K562 (cell line): ENCODE data around the gene NEK4. TPM values are rescaled to one million over a fixed set of nuclear protein-coding genes. Genes with fewer than 3 reads are reported as not detected.
A peak's percentile ranks its signal among the peaks of the same experiment; 100 is the strongest.

Experiments
- CXXC5 ChIP-seq: fragments of 250-450 bp; sonication (Bioruptor Pico); IDR thresholded peaks from 2 replicates; pipeline ENCODE4 v1.8.0; 2022; ENCODE audit warnings: inconsistent platforms, mild to moderate bottlenecking, moderate library complexity
- EP300 ChIP-seq: IDR thresholded peaks from 2 replicates; pipeline ENCODE4 v1.6.1; 2012; ENCODE audit warnings: low read length, improper control_type of control experiment
- GATAD2B ChIP-seq: fragments of 450-650 bp; IDR thresholded peaks from 2 replicates; pipeline ENCODE4 v1.6.1; 2017; ENCODE audit warnings: mild to moderate bottlenecking, borderline replicate concordance
- NR3C1 ChIP-seq: sonication (generic); formaldehyde crosslinking; IDR thresholded peaks from 2 replicates; pipeline ENCODE4 v1.8.1; 2022; ENCODE audit warnings: missing genetic modification reagents
- PTTG1 ChIP-seq: fragments of 450-650 bp; IDR thresholded peaks from 2 replicates; pipeline ENCODE4 v1.6.1; 2016; ENCODE audit warnings: low read depth, mild to moderate bottlenecking, missing genetic modification characterization, missing compliant biosample characterization
- SRF ChIP-seq, 2 experiments: fragments of 250-450, 450-650 bp in 1 of 2; sonication (Bioruptor Pico) in 1 of 2; sonication (generic) in 1 of 2; formaldehyde crosslinking; IDR thresholded peaks; 2 replicates each; pipeline versions ENCODE4 v1.5.0 to v1.5.1; 2020 to 2022; ENCODE audit warnings: mild to moderate bottlenecking in 1 of 2, missing genetic modification reagents in 1 of 2
- TGIF2 ChIP-seq: sonication (generic); formaldehyde crosslinking; IDR thresholded peaks from 2 replicates; pipeline ENCODE4 v1.8.1; 2022; ENCODE audit warnings: mild to moderate bottlenecking, missing genetic modification reagents, moderate library complexity
- ZEB2 ChIP-seq: fragments of 450-650 bp; IDR thresholded peaks from 2 replicates; pipeline ENCODE4 v1.6.1; 2016
- polyA plus RNA-seq, 8 experiments: library from polyadenylated mRNA; depleted of rRNA in 4 of 8; stranded (reverse) in 5 of 8; unstranded in 3 of 8; fragments of >200 nt; fragmentation: Nextera tagmentation in 2 of 8; fragmentation: Illumina TruSeq in 1 of 8; extraction: Ambion mirVana in 2 of 8; extraction: Trizol in 1 of 8; gene quantifications; 2 replicates each; pipeline versions ENCODE4 v1.2.1 to v1.2.3, GENCODE V29; 2011 to 2014; ENCODE audit warnings: inconsistent platforms in 1 of 8, missing spikeins in 1 of 8
- total RNA-seq, 7 experiments: library from RNA; depleted of rRNA in 6 of 7; stranded (reverse); fragments of >200 nt in 6 of 7; fragmentation: Illumina TruSeq in 2 of 7; extraction: Trizol in 2 of 7; gene quantifications; 2 replicates each; pipeline versions ENCODE4 v1.2.1 to v1.2.3, GENCODE V29; 2011 to 2021; ENCODE audit warnings: low replicate concordance in 1 of 7
- TF ChIP-seq, protein P1 (sequence below): sonication (generic); formaldehyde crosslinking; IDR thresholded peaks from 2 replicates; pipeline ENCODE4 v1.8.1; 2023; ENCODE audit warnings: mild to moderate bottlenecking, missing genetic modification reagents
- TF ChIP-seq, protein P2 (sequence below): sonication (generic); formaldehyde crosslinking; IDR thresholded peaks from 2 replicates; pipeline ENCODE4 v1.8.0; 2023; ENCODE audit warnings: missing genetic modification reagents, mild to moderate bottlenecking, borderline replicate concordance
- TF ChIP-seq, protein P3 (sequence below): IDR thresholded peaks from 2 replicates; pipeline ENCODE4 v1.6.1; 2012; ENCODE audit warnings: low read depth, low read length, improper control_type of control experiment, borderline replicate concordance
- TF ChIP-seq, protein P4 (sequence below): fragments of 200-800 bp; sonication (Bioruptor generic); IDR thresholded peaks from 2 replicates; pipeline ENCODE4 v1.6.1; 2017; ENCODE audit warnings: missing genetic modification characterization, missing compliant biosample characterization

NEK4 gene
- total and polyA plus RNA-seq, 9 of the 15 experiments (the other 6 are each of a cell fraction or from before 2014, with no cell fraction given), result 5.8 to 23.1 (median 16.6) TPM

DNA sequence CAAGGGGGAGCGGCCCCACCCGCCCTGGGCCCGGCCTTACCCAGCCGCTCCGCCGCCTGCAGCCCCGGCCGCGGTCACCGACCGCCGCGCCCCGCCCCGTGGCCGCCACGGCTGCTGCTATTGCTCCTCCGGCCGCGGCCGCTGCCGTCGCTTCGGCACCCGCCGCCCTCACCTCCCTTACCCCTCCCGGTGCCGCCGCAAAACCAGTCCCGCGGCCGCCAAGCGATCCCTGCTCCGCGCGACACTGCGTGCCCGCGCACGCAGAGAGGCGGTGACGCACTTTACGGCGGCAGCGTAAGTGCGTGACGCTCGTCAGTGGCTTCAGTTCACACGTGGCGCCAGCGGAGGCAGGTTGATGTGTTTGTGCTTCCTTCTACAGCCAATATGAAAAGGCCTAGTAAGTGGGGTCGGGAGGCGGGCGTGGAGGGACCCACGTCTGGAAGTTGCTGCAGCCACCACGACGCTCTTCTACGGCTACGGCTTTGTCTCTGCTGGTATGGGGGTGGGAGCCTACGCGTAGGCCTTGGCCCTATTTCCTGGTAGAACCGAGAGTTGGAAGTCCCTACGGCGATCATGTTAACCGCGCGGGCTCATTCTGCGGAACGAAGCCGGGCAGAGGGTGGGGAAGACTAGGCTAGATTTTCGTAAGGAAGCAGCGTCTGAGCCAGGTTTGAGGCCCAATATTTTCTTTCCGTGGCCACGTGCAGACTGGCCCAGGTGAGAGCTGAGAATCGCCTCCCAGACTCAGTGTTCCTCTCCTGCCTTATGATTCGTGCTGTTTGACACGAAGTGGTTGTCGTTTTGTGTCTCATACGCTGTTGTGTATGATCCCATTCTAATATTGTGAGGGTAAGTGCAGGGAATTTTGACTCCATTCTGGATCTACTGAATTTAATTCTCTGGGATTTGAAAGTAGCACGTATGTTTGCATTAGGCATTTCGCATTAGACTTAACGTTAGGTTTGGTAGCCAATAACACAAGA, 84.7 kb downstream of the NEK4 start, which contains the start of the genes GNL3 and PBRM1 (continued):
- TF ChIP-seq SRF (CRISPR knock-in tag; IDR thresholded peaks at IDR 0.05) (no peak; a peak in 1 of 4 replicates), GATAD2B (peak; percentile 76; the same call in 1 of the 2 replicates), EP300 (no peak), ZEB2 (no peak), PTTG1 (tag) (no peak), CXXC5 (peak; percentile 85), TGIF2 (CRISPR knock-in tag) (no peak), NR3C1 (CRISPR knock-in tag) (no peak)
- TF ChIP-seq, protein P1, sequence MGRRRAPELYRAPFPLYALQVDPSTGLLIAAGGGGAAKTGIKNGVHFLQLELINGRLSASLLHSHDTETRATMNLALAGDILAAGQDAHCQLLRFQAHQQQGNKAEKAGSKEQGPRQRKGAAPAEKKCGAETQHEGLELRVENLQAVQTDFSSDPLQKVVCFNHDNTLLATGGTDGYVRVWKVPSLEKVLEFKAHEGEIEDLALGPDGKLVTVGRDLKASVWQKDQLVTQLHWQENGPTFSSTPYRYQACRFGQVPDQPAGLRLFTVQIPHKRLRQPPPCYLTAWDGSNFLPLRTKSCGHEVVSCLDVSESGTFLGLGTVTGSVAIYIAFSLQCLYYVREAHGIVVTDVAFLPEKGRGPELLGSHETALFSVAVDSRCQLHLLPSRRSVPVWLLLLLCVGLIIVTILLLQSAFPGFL (CRISPR knock-in tag), result no peak
- TF ChIP-seq, protein P2, sequence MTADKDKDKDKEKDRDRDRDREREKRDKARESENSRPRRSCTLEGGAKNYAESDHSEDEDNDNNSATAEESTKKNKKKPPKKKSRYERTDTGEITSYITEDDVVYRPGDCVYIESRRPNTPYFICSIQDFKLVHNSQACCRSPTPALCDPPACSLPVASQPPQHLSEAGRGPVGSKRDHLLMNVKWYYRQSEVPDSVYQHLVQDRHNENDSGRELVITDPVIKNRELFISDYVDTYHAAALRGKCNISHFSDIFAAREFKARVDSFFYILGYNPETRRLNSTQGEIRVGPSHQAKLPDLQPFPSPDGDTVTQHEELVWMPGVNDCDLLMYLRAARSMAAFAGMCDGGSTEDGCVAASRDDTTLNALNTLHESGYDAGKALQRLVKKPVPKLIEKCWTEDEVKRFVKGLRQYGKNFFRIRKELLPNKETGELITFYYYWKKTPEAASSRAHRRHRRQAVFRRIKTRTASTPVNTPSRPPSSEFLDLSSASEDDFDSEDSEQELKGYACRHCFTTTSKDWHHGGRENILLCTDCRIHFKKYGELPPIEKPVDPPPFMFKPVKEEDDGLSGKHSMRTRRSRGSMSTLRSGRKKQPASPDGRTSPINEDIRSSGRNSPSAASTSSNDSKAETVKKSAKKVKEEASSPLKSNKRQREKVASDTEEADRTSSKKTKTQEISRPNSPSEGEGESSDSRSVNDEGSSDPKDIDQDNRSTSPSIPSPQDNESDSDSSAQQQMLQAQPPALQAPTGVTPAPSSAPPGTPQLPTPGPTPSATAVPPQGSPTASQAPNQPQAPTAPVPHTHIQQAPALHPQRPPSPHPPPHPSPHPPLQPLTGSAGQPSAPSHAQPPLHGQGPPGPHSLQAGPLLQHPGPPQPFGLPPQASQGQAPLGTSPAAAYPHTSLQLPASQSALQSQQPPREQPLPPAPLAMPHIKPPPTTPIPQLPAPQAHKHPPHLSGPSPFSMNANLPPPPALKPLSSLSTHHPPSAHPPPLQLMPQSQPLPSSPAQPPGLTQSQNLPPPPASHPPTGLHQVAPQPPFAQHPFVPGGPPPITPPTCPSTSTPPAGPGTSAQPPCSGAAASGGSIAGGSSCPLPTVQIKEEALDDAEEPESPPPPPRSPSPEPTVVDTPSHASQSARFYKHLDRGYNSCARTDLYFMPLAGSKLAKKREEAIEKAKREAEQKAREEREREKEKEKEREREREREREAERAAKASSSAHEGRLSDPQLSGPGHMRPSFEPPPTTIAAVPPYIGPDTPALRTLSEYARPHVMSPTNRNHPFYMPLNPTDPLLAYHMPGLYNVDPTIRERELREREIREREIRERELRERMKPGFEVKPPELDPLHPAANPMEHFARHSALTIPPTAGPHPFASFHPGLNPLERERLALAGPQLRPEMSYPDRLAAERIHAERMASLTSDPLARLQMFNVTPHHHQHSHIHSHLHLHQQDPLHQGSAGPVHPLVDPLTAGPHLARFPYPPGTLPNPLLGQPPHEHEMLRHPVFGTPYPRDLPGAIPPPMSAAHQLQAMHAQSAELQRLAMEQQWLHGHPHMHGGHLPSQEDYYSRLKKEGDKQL (CRISPR knock-in tag), result no peak
- TF ChIP-seq, protein P3, sequence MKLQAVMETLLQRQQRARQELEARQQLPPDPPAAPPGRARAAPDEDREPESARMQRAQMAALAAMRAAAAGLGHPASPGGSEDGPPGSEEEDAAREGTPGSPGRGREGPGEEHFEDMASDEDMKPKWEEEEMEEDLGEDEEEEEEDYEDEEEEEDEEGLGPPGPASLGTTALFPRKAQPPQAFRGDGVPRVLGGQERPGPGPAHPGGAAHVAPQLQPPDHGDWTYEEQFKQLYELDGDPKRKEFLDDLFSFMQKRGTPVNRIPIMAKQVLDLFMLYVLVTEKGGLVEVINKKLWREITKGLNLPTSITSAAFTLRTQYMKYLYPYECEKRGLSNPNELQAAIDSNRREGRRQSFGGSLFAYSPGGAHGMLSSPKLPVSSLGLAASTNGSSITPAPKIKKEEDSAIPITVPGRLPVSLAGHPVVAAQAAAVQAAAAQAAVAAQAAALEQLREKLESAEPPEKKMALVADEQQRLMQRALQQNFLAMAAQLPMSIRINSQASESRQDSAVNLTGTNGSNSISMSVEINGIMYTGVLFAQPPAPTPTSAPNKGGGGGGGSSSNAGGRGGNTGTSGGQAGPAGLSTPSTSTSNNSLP, result no peak
- TF ChIP-seq, protein P4, sequence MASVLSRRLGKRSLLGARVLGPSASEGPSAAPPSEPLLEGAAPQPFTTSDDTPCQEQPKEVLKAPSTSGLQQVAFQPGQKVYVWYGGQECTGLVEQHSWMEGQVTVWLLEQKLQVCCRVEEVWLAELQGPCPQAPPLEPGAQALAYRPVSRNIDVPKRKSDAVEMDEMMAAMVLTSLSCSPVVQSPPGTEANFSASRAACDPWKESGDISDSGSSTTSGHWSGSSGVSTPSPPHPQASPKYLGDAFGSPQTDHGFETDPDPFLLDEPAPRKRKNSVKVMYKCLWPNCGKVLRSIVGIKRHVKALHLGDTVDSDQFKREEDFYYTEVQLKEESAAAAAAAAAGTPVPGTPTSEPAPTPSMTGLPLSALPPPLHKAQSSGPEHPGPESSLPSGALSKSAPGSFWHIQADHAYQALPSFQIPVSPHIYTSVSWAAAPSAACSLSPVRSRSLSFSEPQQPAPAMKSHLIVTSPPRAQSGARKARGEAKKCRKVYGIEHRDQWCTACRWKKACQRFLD (CRISPR knock-in tag), result no peak
